Measurements from ENCODE around the gene PAQR8.
"Not testable (repeated sequence)": the region's sequence is repeated elsewhere in the genome, so short reads cannot be mapped to it uniquely, and the experiment has no call there.

PAQR8 gene

DNA sequence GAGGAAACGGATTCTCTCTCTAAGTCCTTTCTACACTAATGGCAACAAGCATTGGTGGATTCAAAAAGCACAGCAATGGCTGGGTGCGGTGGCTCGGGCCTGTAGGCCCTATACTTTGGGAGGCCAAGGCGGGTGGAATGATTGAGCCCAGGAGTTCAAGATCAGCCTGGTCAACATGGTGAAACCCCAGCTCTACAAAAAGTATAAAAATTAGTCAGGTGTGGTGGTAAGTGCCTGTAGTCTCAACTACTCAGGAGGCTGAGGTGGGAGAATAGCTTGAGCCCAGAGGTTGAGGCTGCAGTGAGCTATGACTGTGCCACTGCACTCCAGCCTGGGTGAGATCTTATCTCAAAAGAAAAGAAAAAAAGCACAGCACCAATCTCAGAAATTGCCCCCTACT is 19.3 kb downstream of the PAQR8 start:
- no peak for DNase-seq

DNA sequence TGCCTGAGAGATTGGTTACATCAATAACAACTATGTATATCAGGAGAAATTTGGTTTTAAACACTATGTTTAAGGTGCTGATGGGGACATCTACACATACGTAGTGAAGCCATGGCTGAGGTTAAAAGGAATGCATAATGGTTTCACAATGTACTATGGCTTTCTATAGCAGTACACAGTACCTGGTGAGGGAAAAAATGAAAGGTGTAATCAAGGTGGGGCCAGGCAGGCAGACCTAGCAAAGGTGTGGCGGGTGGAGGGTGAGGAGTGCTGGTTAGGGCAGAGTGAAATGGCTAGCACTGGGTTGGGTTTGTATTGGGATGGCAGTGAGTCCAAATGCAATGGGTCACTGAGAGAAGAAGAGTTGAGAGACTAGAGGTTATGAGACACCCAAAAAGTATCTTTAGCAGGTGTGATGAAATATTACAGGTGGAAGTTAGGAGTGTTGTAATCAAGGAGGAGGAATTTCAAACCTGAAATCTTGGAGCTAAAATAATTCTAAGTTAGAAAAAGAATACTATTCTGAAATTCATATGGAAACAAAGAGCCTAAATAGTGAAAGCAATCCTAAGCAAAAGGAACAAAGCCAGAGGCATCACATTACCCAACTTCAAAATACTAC is 22.3 kb downstream of the PAQR8 start:
- no peak for DNase-seq

DNA sequence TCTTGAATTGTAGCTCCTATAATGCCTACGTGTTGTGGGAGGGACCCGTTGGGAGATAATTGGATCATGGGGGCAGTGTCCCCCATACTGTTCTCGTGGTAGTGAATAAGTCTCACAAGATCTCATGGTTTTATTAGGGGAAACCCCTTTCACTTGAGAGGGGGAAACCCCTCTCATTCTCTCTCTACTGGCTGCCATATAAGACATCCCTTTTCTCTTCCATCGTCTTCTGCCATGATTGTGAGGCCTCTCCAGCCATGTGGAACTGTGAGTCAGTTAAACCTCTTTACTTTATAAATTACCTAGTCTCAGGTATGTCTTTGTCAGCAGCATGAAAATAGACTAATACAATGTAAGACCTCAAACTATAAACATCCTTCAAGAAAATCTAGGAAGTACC is 23.1 kb downstream of the PAQR8 start:
- no peak for DNase-seq

DNA sequence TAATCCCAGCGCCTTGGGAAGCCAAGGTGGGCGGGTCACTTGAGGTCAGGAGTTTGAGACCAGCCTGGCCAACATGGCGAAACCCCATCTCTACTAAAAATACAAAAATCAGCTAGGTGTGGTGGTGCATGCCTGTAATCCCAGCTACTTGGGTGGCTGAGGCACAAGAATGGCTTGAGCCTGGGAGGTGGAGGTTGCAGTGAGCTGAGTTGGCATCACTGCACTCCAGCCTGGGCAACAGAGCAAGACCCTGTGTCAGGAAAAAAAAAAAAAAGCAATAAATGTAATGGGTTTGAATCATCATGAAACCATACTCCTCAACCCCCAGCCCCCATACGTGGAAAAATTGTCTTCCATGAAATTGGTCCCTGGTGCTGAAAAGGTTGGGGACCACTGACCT is 26.2 kb downstream of the PAQR8 start:
- DNase-seq = not testable (repeated sequence)

DNA sequence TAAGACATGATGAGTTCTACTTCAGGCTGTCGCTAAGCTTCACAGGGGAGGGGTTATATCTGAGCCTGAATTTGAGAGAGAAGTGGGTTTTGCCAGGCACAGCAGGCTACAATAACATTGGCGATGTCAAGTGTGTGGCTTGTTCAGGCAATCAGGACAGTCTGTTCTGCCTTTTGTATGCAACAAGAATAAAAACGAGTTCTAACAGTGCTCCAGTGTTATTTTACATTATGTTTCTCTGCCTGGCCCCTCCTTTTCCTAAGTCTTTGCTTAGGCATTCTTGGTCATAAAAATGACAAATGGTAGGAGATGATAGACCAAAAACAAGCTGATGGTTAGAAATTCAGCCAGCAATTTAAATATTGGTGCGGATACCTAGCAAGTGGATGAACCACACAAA is 26.8 kb downstream of the PAQR8 start:
- no peak for DNase-seq

DNA sequence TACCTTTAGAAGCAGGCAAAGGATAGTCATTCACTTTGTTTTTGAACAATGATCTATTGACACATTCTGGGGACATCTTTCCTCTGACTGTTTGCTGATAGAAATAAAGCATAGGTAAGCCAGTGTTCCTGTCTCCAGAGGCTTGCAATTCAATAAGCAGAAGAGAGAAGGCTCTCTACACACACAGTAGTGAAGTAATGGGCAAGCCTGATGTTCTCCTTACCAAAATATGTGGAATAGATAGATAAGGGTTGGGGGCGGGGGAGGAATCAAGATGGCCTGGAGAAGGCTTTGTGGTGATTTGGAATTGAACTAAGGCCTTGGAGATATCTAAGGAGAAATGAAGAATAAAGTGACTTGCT is 27.3 kb downstream of the PAQR8 start:
- DNase-seq = no peak

DNA sequence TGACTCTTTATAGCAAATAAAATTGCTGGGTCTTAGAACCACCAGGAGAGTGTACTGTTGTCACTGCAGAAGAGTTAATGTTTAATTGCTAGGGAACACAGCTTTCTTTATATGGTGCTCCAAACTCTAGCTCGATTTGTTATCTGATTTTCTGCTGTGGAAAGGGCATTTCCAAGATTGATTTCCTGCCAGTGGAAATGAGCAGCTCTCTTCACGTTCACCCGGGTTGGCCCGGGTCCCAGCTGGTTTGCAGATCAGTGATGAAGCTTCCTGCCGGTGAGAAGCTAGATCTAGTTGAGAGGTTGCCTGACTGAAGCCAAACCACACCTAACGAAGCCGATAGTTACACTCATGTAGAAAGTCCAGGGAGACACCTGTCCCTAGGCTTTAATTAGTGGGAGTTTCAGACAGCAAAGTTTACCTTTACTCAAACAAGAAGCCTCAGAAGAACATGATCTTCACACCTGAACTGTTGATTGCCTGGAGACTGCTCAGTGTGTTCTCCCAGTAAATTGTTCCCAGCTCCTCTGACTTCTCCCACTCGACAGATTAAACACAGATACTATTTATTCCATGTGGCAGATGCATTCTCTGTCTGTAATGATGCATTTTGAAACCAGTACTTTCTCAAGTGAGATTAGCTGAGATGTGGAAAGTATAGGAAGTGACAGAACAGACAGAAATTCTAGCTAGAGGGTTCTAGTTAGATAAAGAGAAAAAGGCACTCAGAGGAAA is 27.8 kb downstream of the PAQR8 start:
- DNase-seq = no peak

DNA sequence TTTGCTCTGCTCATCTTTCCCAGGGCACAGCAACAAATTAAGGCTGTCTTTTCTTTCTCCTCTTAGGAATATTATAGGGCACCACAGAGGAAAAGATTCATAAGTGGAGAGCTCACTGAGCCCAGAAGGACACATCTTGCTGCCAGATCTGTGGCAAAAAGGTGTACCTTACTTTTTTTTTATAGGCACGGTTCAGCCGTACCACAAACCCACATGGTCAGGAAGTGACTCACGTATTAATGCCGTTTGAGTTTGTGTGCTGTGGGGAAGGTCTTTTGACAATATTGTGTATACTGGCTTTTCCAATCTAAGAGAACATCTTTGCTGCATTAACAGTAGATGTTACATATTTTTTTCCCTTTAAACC is 28.4 kb downstream of the PAQR8 start:
- DNase-seq = no peak

DNA sequence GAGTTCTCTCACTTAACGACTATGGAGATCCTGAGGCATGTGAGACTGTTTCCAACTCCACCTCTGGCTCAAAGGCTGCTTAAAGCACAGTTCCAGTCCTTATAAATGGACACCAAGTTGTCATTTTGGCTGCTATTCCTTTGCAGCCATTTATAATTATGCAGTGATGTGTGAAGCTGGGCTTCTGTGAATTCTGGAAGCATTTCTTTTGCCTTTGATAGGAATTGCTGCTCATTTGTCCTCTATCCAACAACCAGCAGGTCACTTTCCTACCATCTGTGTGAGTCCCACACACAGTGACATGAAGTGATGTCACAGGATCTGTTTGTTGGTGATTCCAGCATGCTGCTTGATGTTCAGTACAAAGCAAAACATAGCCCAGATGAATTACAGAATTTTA is 29.6 kb downstream of the PAQR8 start:
- no peak for DNase-seq

DNA sequence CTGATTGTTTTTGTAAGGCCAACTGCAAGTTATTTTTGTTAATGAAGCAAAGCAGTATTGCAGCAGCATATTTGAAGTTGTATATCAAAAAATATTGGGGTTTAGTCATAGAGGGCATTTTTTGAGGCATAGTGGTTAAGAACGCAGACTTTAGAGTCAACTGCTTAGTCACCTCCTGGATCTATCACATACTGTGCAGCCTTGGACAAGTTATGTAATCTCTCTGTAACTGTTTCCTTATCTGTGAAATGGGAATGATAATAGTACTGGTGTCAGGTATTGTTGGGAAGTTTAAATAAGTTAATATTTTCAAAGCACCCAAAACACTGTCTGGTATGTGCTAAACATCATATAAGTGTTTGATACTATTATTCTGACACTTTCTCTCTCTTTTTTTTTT is 31.0 kb downstream of the PAQR8 start:
- DNase-seq = no peak

DNA sequence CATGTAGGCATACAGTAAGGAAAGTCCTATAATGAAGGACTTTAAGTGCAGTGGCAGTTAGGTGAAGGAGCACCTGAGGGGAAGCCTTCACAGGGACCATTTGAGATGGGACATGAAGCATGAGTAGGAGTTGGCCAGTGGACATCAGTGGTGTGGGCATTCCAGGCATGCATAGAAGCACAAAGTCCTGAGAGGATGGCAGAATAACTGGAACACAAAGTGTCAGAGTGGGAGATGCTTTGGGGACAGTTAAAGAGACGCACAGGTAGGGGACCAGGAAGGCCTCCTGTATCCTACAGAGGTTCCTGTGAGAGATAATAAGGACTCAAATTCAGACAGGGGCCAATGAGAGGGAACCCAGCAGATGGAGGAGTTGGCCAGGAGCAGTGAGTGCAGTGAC is 31.8 kb downstream of the PAQR8 start:
- no peak for DNase-seq

DNA sequence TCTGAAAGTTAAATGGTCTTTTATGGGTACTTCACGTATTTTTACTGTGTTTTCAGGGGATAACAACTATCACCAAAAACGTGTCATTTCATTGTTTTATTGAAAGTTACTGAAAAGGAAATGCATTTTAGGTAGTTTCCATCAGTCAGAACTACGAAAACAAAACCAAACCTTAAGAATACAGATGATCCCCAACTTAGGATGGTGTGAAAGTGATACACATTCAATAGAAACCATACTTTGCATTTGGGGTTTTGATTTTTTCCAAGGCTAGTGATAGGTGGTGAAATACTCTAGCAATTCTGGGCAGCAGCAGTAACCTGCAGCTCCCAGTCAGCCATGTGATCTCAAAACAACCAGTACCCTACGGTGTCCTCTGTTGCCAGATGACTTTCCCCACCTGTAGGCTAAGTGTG is 32.3 kb downstream of the PAQR8 start:
- DNase-seq = no peak

DNA sequence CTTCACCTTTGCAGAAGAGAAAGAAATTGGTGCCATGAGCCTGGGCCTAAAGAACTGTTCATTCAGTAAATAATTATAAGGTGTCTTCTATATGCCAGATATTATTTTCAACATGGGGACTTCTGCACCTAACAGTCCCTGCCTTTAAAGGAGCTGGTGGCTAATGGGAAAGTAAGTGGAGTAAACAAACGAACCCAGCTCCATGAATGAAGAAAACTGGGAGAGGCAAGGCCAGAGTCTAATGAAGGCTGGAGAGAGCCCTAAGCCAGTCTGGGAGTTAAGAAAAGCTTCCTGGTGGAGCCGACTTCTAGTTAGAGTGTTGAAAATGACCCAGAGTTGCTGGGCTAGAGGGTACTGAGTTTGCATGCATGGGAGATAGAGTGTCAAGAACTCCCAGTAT is 34.0 kb downstream of the PAQR8 start:
- DNase-seq = no peak

DNA sequence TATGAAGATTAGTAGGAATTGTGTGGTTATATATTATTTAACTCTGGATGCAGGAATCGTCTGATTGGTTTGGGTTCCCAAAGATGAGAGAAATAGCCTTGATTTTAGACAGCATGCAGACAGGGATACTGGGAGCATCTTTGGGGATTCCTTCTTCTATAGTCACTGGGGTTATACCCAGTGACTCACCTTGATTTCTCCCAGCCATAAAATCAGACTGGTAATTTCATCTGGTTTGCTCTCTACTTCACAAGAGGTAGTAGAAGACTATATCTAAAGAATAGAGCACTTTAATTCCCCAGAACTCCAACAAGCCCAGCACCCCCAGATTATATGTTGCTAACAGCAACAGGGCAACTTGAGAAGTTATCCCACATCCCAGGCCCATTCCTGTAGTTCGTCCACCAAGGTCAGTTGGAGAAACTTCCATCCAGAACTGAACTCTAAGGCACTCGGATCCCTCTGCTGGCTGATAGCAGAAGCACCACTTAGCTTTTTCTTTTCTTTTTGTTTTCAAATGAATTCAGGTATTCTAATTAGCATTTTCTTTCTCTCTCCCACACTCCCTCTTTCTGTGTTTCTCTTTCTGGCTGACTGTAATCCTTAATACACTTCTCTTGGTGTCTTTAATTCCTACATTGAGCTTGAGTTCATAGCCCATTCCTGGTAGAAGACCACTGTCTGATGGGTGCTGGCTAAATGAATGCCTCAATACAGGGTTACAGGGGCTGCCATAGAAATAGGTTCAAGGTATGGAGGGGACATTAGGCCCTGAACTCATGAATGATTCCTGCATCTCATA is 37.8 kb downstream of the PAQR8 start:
- no peak for DNase-seq

DNA sequence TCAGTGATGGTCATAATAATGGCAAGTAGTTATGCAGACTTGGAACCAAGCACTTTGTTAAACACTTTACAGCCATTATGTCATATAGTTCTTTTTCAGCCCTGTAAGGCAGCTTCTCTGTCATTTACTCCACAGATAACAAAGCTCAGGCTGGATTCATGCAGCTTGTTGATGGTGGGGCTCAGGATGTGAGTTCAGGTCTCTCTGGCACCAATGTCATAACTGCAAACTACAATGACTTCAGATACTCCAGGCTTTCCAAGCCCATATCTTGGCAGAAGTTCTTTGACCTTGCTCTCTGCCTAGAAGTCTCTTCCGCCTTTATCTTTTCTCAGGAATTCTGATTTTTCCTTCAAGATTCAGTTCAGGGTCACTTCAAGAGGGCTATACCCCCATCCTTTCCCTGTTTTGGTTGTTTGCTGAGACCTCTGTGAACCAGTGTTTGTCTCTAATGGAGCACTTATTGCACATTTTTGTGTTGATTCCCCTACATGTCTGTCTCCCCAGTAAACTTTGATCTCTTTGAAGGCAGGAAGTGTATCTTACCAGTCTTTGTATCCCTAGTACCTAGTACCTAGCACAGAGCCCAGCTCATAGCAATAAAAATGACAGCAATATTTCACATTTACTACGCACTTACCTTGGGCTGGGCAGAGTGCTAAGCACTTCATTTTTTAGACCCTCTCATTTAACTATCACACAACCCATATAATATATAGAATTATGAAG is 38.5 kb downstream of the PAQR8 start:
- no peak for DNase-seq

DNA sequence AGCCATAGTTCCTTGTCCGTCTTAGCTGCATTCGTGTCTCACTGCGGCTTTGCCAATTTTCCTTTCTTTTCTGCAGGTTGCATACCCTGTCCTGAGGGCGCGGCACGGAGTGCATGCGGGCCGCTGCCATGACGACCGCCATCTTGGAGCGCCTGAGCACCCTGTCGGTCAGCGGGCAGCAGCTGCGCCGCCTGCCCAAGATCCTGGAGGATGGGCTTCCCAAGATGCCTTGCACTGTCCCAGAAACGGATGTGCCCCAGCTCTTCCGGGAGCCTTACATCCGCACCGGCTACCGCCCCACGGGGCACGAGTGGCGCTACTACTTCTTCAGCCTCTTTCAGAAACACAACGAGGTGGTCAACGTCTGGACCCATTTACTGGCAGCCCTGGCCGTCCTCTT is 41.1 kb downstream of the PAQR8 start:
- no peak for DNase-seq

DNA sequence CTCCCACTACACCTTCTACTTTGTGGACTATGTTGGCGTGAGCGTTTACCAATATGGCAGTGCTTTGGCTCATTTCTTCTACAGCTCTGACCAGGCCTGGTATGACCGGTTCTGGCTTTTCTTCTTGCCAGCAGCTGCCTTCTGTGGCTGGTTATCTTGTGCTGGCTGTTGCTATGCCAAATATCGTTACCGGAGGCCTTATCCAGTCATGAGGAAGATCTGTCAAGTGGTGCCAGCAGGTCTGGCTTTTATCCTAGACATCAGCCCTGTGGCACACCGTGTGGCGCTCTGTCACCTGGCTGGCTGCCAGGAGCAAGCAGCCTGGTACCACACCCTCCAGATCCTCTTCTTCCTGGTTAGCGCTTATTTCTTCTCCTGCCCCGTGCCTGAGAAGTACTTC is 41.7 kb downstream of the PAQR8 start:
- no peak for DNase-seq

DNA sequence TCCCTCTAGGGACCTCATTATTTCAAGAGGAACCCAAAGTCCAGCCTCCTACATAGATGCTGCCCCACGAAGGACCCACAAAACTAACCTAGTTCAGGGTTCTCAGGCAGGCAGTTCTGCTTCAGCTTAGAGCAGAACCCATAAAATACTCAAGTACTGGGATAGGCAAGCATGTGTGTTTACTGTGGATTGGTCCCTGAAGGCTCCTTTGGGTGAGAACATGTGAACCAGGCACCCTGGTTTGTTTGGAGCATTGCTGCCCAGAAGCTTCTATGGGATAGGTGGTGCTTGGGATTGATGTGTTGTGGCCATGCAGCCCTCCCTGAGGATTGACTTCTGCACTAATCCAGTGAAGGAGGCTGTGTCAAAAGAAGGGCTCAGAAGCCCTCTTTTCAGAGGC is 43.3 kb downstream of the PAQR8 start:
- no peak for DNase-seq

DNA sequence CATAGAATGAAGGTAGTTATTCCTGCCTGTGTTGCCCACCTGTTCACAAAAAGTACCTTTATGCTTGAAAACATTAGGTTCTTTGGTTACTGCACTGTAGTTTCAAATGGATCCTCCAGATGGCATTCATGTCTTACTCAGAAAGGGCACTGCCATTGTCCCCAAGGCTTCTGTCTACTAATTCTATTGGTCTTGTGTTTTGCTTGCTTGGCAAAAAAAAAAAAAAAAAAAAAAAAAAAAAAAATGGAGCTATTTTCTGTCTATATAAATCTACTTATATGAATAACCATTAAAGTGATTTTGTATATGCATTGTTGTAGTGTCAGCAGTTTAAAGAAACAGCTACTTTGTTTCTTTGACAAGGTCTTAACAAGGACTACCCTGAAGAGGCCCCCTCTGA is 45.5 kb downstream of the PAQR8 start:
- peak; percentile 10 for DNase-seq

DNA sequence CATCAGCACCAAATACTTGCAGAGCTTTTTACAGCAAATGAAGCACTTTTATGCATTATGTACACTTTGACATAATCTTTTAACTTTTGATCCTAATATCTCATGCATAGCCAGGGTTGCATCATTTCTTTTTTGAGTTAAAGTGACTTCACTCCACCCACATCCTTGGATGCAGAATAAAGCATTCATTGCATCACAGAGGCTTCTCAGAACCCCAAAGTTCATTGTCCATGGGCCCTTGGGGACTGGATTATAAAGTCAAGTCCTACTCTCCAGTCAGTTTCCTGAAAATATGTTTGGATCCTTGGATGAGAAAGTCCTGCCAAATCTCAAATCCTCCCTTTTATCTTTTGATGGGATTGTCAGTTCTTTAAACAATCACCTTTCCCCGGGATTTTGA is 47.5 kb downstream of the PAQR8 start:
- DNase-seq = no peak

DNA sequence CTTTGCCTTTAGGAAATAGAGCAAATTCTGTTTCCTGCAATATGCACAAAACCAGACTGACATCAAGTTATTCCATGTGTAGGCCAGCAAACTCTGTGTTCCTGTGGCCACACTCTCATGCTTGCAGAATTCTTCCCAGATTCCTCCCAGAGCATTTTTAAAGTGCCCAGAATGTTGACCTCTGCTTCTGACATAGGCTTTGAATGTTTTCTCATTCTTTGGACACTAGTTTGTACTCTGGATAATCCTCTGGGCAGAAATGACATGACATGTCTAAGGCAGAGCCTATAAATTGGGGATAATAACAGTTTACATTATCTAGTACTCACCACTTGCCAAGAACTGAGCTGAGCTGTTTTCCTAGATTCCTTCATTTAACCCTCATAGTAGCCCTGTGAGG is 49.0 kb downstream of the PAQR8 start:
- no peak for DNase-seq

DNA sequence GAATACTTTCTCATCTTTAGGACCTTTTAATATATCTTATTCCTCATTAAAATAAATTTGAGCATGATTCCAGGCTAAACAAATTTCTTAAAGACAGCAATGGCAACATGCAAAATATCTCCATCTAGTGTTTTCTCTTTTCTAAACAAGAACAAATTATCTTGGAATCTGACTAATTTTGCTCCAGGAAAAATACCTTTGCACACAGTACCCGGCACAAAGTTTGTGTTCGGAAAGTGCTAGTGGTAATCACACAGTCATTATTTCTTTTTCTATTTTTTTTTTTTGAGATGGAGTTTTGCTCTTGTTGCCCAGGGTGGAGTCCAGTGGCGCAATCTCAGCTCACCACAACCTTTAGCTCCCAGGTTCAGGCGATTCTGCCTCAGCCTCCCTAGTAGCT is 50.0 kb downstream of the PAQR8 start:
- DNase-seq = no peak

DNA sequence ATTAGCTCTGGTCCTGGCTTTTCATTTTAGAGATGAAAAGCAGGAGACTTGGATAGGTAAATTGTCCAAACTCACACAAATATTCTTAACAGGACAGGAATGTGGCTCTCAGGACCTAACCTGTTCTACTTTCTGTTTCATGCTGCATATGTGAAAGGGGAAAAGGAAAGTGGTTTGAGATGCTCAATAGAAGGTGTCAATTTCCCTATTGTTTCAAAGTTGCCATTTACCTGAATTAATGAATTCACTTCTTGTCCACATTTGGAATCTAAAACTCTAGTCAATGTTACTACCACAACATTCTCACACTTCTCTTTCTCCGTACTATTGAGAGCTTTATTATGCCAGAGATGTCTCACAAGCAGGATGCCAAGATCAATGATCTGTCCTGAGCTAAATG is 53.4 kb downstream of the PAQR8 start:
- DNase-seq = no peak
